ENCODE results near the gene GSTT4.
"Not testable (repeated sequence)": the region's sequence is repeated elsewhere in the genome, so short reads cannot be mapped to it uniquely, and the experiment has no call there.

Gene GSTT4

DNA sequence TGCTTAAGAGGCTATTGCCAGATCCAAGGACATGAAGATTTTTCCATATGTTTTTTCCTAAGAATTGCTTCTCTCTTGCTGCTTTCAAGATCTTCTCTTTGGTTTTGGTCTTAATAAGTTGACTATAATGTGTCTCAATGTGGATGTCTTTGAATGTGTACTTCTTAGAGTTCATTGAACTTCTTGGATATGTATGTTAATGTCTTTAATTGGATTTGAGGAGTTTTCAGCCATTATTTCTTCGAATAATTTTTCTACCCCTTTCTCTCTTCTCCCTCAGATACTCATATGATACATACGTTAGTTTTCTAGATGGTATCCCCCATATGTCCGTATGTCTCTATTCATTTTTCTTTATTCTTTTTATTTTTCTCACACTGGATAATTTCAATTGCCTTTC is 19.1 kb upstream of the GSTT4 start:
- DNase-seq (ENCODE audit: low read depth) = no peak

DNA sequence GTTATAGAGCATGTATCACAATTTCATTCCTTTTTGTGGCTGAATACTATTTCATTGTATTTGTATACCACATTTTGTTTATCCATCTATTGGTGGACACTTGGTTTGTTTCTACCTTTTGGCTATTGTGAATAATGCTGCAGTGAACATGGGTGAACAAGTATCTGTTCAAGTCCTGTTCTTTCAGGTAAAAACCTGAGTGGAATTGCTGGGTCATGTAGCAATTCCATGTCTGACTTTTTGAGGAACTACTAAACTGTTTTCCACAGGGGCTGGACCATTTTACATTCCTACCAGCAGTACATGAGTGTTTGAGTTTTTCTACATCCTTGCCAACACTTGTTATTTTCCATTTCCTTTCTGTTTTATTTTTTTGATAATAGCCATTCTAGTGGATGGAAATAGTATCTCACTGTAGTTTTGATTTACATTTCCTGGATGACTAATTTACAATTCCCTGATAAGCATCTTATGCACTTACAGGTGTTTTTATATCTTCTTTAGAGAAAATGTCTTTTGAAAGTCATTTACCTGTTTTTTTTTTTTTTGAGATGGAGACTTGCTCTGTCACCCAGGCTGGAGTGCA is 18.0 kb upstream of the GSTT4 start:
- DNase-seq (ENCODE audit: low read depth) = no peak

DNA sequence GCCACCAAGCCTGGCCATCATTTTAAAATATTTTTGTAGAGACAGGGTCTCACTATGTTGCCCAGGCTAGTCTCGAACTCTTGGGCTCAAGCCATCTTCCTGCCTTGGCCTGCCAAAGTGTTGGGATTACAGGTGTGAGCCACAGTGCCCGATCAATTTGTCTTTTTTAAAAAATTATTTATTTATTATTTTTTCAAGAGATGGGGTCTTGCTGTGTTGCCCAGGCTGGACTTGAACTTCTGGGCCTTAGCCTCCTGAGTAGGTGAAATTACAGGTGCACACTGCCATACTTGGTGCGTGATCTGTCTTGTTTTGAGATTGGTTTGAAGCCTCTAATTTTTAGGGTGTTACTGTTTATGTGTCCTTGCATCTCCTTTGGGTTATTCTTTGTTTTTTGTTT is 16.1 kb upstream of the GSTT4 start:
- no peak for DNase-seq (ENCODE audit: low read depth)

DNA sequence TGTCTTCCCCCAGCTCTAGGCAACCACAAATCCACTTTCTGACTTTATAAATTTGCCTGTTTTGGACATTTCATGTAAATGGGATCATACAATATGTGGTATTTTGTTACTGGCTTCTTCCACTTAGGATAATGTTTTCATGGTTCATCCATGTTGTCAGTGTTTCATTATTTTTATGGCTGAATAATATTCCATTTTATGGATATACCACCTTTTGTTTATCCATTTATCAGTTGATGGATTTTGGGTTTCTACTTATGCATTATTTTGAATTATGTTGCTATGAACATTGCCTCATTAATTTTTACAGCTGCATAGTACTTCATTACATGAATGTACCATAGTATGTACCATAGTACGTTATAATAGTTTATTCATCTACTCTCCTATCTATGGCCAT is 10.9 kb upstream of the GSTT4 start:
- DNase-seq (ENCODE audit: low read depth) = no peak

DNA sequence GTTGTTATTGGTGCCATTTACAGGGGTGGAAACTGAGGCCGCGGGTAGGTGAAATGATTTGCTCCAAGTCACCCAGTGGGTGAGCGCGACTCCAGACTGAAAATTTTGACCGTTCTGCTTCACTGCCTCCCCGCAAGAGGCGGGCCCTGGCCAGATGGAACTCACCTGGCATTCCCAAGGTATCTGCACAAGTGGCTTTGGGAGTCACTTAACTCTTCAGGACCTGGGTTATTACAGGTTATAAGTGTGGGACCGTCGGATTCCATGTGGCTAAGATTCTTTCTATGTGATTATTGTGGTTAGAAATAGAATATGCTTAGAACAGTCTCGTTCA is 6.4 kb upstream of the GSTT4 start:
- DNase-seq (ENCODE audit: low read depth) = no peak

DNA sequence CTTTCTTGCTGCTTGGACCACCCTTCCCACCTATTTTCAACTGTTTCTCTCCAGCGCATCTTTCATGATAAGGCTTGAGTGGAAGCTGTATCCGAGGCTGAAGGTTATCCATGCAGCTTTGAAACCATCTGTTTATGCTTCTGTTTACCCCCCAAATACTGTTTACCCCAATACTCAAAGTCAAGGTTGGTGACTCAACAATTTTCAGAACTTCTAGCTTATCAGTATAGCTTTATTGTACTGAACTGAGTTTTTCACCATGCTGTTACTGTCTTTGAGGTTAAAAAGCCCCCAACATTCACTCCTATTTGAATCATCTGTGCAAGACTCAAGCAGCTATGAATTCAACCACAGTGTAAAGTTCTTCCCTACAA is 4.8 kb upstream of the GSTT4 start:
- no peak for DNase-seq (ENCODE audit: low read depth)

DNA sequence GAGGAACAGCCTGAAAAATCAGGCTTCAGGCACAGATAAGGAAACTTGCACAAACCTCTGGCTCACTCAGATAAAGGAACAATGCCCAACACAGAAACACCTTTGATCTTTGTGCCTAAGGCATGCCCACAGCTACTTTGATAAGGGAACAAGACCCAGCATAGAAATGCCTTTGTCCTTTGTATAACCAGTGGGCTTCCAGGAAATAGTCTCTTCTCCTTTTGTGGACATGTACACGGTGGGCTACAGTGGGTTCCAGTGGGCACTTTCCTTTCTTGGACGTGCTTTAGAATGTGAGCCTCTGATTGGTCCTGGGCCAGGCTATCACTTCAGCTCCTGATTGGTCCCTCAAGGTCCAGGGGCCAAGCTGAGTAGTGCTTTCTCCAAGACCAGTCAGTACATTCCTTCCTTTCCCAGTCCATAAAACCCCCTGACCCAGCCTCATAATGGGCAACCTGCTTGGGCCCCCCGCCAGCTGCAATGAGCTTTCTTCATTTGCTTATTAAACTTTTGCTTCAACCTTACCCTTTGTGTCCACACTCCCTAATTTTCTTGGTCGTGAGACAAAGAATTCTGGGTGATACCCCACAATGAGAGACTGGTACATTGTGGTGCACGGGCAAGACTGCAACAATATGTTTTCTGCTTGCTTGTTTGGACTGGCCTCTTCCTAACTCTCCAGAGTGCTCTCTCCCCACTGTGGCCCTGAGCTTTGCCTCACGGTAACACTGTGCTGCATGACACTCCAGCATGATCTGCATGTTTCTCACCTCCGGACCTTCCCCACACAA is 4.2 kb upstream of the GSTT4 start:
- DNase-seq (ENCODE audit: low read depth) = no peak

DNA sequence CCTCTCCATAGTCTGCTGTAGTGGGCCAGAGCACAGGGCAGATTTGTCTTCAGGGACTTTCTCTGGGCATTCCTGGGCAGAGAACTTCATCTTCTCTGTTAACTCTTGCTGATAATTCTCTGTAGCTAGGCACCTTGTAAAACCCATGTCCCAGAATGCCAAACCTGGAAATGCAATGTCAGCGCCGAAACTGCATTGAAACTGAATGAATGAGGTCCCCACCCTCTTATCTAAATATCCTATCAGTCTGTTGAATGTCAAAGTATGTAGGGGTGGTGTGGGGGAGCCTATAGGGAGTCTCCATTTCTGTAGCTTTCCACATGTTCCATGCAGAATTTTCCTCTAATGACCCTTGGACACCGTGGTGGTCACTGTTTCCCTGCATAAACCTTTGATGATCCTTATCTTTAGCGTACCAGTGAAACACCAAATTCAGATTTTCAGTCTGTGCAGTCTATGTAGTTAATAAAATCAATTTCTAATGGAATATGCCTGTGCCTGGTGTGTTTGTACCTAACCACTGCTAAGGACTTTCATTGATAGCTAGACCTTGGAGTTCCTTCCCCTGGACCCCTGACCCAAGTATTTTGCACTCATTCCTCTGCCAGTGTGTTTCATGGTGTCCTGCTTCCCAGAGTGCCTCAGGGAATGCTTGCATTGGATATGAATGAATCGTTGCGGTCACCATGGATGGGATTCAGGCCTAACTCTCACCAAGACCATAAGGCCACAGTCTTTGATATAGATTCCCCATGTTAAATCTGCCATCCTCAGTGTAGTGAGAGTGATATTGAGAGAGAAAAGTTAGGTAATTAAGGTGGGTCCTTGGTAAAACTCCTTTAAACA is 3.4 kb upstream of the GSTT4 start:
- DNase-seq (ENCODE audit: low read depth) = no peak

DNA sequence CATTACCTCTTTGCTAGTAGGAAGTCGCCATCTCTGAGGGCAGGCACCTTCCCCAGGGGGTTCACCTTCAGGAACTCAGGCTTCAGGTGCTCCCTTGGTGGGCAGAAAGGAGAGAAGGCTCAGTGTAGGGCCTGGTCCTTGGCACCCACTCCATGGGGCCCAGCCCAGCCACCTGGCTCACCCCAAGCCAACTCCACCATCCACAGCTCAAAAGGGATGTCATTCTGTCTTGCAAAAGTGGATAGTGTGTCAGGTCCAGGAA is 2.7 kb upstream of the GSTT4 start:
- no peak for DNase-seq (ENCODE audit: low read depth)

DNA sequence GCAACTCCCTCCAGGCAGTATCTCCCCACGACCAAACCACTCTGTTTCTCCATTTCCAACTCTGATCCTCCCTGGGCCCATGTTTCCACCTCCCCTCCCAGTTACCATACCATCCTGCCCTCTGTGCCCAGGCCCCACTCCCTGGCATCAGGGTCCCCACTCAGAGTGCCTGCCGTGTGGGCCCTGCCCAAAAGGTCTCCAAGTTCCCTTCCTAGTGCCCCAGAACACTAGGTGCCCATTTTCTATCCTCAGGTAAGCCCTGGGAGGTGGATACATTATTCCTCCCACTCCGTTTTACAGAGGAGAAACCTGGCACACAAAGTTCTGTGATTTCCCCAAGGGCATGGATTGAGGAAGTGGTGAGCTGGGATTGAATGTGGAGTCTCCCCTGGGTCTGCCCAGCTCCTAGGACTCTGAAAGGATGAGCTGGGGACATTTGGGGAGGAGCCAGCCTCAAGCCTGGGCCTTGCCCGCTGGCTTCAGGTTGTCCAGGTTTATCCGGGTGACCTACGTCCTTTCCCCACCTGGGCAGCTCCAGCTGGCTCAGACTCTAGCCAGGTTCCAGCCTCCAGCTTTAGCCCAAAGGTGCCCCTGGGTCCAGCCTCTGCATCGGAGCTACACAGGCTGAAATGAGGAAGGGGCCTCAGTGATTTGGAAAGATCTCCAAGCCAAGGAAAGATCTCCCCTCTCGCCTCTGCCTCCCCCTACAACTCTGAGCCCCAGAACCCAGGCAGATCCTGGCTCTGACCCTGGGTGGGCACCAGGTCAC is 2.2 kb upstream of the GSTT4 start:
- no peak for DNase-seq (ENCODE audit: low read depth)

DNA sequence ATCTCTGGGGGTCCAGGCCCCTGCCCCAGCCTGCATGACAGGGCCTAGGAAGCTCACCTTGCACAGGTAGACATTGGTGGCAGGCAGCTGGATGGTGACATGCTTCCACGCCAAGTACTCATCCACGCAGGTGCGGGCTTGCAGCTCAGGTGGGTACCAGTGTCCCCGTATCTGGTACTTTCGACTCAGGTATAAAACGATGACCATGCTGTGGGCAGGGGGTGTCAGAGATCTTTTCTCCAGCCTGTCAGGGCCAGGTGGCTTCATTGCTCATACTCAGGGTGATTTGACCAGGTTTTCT is 1.6 kb upstream of the GSTT4 start:
- DNase-seq (ENCODE audit: low read depth) = no peak

DNA sequence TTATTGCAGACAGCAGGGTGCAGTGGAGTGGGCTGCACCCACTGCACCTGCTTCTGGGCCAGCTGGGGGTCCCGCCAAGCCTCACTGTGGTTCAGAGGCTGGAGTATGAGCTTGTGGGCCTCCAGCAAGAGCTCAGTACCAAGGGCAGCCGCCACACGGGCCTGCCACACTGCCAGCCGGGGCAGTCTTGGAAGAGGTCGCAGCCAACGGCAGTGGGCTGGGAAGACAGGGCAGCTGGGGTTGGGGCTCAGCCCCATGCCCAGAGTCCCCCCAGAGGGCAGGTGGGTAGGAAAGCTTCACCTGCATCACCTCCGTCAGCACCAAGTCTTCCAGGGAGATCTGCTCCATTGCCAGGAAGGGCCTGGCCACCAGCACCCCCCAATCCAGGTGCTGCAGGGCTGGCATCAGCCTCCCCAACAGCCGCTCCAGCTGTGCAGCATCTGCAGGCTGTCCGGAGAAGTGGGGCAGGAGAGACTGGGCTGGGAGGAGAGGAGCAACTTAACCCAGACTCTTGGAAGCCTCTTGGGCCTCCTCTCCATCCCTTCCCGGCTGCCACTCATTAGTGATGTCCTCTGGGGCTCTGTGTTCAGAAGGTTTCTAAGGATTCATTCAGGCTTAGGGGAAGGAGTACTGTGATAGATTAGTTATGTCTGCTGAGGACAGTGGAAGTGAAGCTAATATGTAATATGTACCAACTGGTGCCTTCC is 1.1 kb upstream of the GSTT4 start:
- DNase-seq (ENCODE audit: low read depth) = no peak

DNA sequence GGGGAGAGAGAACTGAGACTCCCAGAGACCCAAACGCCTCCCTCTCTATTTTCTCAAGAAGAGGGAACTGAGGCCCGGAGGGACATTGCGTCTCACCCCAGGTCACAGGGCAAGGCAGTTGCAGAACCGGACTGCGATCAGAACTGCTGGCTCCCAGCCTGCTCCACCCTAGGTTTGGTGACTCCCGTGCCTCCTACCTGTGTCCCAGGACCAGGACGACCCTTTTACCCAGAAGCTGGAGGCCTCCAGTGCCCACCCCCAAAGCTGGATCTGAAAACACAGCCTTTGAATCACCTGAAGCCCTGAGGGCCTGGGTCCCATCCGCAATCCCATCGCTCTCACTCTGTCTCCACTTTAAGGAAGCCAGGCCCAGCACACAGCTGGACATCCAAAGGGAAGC is 1.4 kb downstream of the GSTT4 start:
- no peak for DNase-seq (ENCODE audit: low read depth)

DNA sequence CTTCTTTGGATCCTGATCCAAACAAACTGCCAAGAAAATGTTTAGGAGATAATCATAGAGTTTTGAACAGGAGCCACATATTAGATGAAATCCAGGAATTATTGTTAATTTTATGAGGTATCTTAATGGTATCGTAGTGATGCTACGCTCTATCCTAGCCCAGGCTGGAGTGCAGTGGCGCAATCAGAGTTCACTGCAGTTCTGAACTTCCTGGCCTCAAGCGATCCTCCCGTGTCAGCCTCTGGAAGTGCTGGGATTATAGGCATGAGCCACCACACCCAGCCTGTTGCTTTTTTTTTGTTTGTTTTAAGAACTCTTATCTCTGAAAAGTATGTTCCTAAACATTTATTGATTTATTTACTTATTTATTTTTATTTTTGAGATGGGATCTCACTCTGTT is 2.4 kb downstream of the GSTT4 start:
- no peak for DNase-seq (ENCODE audit: low read depth)

DNA sequence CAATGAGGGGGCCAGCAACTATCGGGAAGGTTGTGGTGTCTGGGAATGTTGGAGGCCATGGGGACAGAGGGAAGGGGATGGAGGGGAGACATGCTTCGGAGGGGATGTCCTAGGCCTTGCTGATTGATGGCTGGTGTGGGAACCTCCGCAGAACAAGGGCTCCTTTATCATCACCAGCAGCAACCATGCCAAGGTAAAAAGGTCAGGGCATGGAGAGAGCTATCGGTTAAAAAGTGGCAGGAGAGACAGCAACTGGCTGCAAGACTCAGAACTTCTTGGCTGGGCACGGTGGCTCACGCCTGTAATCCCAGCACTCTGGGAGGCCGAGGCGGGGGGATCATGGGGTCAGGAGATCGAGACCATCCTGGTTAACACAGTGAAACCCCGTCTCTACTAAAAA is 3.0 kb downstream of the GSTT4 start:
- DNase-seq (ENCODE audit: low read depth) = no peak

DNA sequence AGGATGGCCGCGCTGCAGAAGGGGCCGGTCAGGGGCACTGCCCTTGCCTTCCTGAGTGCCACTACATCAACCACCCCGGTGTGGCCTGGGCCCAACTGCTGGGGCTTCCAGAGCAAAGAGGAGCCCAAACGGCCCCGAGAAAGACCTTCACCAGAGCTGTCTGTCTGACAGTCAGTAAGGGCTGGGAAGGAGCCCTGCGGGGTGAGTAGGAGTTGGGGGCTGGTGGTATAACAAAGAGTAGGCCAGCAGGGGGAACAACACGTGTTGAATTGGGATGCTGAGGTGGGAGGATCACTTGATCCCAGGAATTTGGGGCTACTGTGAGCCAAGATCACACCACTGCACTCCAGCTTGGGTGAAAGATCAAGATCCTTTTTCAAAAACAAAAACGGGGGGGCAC is 3.9 kb downstream of the GSTT4 start:
- DNase-seq (ENCODE audit: low read depth) = no peak

DNA sequence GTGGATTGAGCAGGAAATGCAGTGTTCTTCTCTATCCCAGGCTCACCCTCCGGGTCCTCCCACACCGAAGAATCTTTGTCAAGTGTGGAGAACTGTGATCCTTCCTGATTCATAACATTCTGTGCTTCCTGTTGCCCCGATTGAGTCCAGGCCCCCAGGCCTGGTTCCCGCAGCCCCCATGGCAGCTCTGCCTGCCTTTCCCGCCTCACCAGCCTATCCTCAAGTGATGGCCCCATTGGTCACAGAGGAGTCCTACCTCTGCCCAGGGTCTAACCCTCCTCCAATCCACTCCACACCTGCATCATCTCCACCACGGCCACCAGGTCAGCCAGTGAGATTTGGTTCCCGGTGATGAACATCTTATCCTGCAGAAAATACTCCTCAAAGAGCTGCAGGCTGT is 5.5 kb downstream of the GSTT4 start:
- not testable (repeated sequence) for DNase-seq (ENCODE audit: low read depth)

DNA sequence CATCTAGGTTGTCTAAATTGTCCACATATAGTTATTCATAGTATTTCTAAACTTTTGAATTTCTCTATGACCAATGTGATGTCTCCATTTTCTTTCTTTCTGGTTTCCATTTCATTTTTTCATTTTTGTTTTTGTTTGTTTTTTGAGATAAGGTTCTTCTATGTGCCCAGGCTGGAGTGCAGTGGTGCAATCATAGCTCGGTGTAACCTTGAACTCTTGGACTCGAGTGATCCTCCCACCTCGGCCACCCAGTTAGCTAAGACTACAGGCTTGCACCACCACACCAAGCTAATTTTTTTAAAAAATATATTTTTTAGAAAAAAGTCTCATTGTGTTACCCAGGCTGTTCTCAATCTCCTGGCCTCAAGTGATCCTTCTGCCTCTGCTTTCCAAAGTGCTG is 8.2 kb downstream of the GSTT4 start:
- no peak for DNase-seq (ENCODE audit: low read depth)

DNA sequence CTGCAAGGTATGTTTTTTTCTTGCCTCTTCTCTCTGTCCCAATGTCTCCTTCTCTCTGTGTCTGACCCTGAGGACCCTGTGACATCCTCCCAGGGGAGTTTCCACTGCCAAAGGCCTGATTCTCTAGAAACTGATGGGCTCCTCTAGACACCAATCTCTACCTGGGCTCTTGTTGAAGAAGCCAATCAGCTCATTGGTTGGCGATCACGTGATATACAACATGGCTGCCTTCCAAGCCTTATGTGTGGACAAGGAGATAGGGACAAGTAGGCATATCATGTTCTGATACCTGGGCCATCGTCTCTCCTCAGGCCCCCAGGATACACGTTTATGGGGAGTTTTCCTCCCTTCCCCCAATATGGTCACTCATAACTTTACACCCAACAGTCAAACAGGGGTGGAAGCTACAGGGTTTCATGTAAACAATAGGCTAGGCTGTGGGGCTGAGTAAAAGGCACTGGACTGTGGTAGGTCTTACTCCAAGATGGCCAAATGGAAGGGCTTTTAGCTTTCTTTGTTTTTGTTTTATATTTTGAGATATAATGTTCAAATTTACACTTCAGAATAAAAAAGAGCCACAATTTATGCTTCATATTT is 11.6 kb downstream of the GSTT4 start:
- not testable (repeated sequence) for DNase-seq (ENCODE audit: low read depth)

DNA sequence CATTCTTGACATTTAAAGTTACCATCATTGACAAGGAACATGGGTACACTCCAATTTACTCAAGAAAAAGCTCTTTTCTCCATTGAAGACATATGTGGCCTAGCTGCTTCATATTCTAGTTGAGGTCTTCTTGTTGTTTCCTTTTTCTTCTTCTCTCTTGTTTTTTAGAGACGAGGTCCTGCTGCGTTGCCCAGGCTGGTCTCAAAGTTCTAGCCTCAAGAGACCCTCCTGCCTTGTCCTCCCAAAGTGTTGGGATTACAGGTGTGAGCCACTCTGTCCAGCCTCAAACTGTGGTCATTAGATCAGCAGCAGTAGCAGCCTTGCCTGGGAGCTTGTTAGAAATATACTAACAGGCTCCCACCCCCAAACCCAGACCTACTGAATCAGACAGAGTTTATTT is 12.2 kb downstream of the GSTT4 start:
- not testable (repeated sequence) for DNase-seq (ENCODE audit: low read depth)

DNA sequence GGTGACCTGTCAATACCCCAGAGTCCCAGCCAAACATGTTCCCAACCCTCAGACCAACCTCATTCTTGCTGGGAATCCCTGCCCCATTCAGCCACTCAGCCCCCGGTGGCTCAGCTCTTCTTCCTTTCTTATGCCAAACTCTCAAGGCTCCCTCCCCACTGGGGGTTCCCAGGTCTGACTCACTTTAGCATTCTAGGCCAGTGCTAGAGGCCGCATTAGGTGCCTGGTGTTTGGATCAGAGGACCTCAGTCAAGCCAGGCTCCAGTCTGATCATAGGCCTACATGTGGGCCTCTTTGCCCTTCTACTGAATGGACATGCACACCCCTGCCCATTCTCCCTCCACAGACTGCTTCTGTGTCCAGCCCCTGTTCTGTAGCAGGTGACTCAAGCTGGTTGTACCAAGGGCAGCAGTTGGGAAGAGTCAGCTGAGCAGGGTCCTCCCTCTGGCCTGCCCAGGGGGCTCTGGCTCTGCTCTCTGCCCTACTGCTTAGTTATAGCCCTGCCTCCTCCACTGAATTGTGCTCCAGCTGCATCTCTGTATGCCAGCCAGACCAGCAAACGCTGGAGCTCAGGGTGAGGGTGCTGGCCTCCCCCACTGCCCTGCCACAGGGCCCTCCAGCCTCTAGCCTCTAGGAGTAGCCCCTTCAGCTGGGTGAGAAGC is 15.5 kb downstream of the GSTT4 start:
- not testable (repeated sequence) for DNase-seq (ENCODE audit: low read depth)

Measured in EH (cell line).